Superior temporal gyrus (tissue), 1 donor: ENCODE results near the gene GPR157.

Source experiments
- DNase-seq: peaks from one replicate; pipeline ENCODE4 v3.0.0-alpha.2; 2016; ENCODE audit errors: extremely low spot score

The GPR157 gene

GRCh38 chr1:9062021-9062471 is 66.9 kb downstream of the GPR157 start:
- no peak for DNase-seq

- no peak for DNase-seq
Observed at GRCh38 chr1:9061252-9061960, 67.5 kb downstream of the GPR157 start.

- DNase-seq: no peak
Observed at GRCh38 chr1:9059891-9060744, 68.8 kb downstream of the GPR157 start.

- no peak for DNase-seq
Observed at GRCh38 chr1:9058465-9058864, 70.4 kb downstream of the GPR157 start.

GRCh38 chr1:9057851-9058250 is 71.1 kb downstream of the GPR157 start:
- no peak for DNase-seq

GRCh38 chr1:9052272-9053049 is 76.4 kb downstream of the GPR157 start:
- no peak for DNase-seq

- no peak for DNase-seq
Observed at GRCh38 chr1:9051379-9051778, 77.5 kb downstream of the GPR157 start.

GRCh38 chr1:9050803-9051202 is 78.1 kb downstream of the GPR157 start:
- DNase-seq: no peak
